HL-60 (cell line): ENCODE data around the gene NTN4.

ENCODE experiments used
- CTCF ChIP-seq: IDR thresholded peaks from one replicate; pipeline ENCODE4 v1.5.1; 2011; ENCODE audit warnings: low read length, control low read depth, inconsistent platforms; ENCODE audit not compliant: insufficient read depth
- POLR2AphosphoS5 ChIP-seq: IDR thresholded peaks from 2 replicates; pipeline ENCODE4 v1.6.1; 2012; ENCODE audit warnings: low read depth
- REST ChIP-seq: IDR thresholded peaks from 2 replicates; pipeline ENCODE4 v1.6.1; 2012; ENCODE audit warnings: low read depth; ENCODE audit not compliant: insufficient replicate concordance

DNA sequence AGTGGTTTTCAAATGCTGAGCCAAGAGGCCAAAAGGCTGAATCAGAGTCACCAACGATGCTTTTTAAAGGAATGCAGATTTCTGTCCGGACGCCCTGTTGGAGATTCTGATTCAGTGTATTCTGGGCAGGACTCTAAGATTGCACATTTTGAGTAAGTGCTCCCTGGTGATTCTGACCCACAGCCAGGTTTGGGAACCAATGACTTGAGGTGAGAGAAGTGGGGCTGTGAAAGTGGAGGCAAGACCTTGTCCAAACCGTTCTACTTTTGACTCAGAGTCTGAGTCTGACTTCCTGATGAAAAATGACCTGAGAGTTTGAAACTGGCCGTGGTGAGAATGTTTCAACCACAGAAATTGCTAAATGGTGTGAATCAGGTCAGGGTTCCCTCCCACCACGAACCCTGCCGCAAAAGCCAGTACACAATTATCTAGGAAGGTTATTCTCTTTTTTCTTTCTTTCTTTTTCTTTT is 90.2 kb downstream of the NTN4 start:
- TF ChIP-seq CTCF (no peak), POLR2AphosphoS5 (no peak), REST (no peak)
